ENCODE data around the gene PLPPR3.
"Not testable (repeated sequence)": the region's sequence is repeated elsewhere in the genome, so short reads cannot be mapped to it uniquely, and the experiment has no call there.

The PLPPR3 gene

DNA sequence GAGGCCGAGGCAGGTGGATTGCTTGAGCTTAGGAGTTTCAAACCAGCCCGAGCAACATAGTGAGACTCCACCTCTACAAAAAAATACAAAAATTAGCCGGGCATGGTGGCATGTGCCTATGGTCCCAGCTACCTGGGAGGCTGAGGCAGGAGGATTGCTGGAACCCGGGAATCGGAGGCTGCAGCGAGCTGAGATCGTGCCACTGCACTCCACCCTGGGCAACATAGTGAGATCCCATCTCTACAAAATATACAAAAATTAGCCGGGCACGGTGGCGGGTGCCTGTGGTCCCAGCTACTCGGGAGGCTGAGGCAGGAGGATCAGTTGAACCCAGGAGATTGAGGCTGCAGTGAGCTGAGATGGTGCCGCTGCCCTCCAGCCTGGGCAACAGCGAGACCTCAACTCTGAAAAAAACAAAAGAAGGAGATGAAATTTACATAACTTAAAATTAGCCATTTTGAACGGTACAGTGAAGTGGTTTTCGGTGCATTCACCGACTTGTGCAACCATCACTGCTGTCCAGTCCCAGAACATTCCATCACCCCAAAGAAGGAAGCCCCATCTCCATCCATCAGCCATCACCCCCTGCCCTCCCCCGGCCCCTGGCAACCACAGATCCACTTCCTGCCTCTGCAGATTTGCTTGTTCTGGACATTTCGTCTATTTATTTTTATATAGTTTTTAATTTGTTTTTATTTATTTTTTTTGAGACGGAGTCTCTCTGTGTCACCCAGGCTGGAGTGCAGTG is 4.3 kb upstream of the PLPPR3 start:
- no peak for DNase-seq

DNA sequence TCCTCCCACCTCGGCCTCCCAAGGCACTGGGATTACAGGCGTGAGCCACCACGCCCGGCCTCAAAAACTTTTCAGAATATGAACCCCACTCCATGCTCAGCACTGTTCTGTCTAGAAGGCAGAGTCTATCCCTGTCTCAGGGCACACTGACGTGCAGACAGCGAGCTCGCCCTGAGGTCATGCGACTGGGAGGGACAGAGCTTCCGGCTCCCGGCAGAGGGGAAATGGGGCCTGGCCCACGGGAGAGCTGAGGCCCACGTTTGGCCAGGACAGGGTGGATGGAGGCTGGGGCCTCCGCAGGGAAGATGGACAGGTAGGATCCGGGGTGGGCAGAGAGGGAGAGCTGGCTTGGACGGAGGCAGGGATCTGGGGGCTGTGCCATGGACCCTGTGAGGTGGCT is 3.1 kb upstream of the PLPPR3 start:
- no peak for DNase-seq

DNA sequence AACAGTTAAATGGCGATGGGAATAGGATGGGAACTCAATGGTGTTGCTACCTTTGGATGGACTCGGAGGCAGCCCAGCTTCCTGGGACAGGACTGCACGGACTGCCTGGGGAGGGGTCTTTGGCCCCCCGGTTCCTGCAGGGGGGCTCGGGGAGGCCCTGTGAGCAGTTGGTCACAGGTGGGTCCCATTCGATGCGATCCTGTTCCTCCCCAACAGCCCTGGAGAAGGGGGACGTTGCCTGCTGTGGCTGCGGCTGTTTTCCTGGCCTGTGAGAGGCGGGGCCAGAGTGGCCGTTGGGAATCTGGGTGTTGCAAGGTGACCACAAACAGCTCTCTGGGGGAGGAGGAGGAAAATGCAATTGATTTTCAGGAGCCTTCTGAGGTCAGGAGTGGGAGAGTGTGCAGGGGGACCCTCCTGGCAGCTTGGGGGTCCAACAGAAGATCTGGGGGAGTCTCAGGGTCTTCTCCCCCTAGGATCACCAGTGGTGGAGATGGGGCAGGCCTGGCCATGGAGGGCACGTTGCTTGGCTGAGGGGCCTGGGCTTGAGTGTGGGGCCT is 1.9 kb upstream of the PLPPR3 start:
- DNase-seq, result no peak

DNA sequence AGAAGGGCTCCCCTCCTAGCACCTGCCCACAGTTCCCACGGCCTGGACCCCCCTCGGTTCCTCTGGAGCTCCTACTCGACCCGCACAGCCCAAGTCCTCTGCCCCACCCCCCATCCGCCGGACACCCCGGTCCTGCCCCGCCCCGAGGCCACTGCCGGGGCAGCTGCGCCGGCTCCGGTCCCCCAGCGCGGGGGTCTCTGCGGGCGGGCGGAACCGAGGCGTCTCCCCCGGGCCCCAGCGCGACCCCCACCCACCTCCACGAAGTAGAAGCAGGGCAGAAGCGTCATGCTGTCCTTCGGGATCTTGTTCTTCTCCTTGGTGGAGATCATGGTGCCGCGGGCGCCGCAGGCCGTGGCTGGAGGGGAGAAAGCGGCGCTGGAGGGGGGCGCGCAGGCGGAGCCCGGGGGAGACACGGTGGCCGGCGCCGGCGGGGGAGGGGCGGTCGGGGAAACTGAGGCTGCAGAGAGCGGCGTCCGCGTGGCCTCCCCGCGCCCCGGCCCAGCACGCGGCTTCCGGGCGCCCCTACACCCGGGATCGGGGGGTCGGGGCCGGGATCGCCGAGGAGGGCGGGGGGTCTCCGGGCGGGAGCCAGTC is 427 bp downstream of the PLPPR3 start:
- DNase-seq, result no peak

DNA sequence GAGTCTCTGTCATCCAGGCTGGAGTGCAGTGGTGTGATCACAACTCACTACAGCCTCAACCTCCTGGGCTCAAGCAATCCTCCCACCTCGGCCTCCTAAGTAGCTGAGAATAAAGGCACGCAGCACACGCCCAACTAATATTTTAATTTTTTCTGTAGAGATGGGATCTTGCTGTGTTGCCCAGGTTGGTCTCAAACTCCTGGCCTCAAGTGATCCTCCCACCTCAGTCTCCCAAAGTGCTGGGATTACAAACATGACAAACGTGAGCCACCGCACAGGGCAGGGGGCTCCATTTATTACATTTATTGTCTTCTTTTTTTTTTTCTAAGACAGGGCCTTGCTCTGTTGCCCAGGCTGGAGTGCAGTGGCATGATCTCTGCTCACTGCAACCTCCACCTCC is 1.5 kb downstream of the PLPPR3 start:
- DNase-seq, result not testable (repeated sequence)

DNA sequence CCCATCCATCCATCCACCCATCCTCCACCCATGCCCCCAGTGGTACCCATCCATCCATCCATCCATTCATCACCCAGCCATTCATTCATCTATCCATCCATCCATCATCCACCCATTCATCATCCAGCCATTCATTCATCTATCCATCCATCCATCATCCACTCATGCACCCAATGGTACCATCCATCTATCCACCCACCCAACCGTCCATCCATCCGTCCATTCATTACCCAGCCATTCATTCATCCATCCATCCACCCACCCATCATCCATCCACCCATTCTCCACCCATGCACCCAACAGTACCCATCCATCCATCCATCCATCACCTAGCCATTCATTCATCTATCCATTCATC is 5.3 kb downstream of the PLPPR3 start:
- no peak for DNase-seq

DNA sequence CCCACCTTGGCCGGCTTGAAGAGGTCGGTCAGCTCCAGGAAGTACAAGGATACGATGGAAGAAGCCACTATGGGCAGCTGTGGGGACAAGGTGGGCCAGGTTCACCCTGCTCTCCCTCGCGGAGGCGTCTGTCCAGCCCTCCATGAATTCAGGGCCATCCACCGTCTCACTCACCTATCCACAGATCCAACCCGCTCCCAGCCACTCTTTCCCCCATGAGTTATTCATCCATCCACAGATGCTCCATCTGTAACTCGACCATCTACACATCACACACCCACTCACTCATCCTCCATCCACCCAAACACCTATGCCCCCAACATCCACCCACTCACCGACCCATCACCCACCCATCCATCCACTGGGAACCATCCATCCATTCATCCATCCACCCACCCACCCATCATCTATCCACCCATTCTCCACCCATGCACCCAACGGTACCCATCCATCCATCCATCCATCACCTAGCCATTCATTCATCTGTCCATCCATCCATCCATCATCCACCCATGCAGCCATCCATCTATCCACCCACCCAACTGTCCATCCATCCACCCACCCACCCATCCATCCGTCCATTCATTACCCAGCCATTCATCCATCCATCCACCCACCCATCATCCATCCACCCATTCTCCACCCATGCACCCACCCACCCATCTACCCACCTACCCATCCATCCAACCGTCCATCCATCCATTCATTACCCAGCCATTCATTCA is 5.8 kb downstream of the PLPPR3 start:
- DNase-seq, result no peak

DNA sequence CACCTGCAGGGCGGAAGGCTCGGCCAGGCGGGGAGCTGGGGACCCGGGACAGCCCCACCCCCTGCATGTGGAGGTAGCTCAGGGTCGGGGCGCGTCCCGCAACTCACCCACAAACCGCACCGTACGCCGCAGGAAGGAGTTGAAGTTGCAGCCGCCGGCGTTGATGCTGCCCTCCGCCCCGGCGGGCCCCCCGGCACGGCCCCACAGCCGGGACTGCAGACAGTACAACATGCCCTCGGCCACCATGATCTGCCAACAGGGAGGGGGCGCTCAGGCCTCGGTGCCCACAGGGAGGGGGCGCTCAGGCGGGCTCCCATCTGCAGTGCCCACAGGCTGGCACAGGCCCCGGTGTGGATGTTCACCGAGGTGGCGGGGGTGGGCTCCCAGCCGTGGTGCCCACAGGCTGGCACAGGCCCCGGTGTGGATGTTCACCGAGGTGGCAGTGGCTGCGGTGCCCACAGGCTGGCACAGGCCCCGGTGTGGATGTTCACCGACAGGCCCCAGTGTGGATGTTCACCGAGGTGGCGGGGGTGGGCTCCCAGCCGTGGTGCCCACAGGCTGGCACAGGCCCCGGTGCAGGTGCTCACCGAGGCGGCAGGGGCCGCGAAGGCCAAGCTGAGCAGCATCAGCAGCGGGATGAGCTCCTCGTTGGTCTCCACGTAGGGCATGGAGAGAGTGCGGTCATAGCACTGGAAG is 6.5 kb downstream of the PLPPR3 start:
- no peak for DNase-seq

DNA sequence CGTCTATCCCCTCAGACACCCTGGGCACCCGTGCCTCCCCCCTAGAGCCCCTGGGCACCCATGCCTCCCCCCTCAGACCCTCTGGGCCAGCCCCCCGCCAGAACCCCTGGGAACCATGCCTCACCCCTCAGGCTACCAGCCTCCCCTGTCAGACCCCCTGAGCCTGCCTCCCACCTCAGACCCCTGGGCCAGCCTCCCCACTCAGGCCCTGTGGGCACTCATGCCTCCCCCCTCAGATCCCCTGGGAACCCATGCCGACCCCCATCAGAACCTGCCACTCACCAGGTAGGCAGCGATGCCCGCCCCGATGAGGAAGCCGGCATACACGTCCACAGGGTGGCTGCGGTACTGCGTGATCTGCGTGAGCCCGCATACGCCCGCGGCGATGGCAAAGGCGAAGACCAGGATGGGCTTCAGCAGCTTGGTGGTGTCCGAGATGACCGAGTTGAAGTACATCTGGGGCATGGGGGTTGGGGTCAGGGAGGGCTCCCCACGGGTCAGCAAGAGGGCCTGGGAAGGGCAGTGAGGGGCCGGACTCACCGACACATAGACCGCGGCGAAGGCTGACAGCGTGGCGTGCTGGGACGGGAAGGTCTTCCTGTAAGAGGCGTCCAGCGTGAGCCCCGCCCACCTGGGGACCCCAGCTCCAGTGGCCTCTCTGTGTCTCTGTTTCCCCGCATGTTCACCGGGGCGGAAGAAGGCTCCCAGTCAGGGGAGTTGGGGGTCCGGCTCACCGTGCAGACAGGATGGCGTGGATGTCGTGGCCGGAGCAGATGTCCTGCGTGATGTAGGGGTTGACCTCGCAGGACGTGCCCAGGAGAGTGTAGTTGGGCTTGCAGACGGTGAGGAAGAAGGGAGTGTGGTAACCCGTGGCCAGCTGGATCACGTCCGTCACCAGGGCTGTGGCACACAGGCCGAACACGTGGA is 7.3 kb downstream of the PLPPR3 start:
- DNase-seq, result no peak

DNA sequence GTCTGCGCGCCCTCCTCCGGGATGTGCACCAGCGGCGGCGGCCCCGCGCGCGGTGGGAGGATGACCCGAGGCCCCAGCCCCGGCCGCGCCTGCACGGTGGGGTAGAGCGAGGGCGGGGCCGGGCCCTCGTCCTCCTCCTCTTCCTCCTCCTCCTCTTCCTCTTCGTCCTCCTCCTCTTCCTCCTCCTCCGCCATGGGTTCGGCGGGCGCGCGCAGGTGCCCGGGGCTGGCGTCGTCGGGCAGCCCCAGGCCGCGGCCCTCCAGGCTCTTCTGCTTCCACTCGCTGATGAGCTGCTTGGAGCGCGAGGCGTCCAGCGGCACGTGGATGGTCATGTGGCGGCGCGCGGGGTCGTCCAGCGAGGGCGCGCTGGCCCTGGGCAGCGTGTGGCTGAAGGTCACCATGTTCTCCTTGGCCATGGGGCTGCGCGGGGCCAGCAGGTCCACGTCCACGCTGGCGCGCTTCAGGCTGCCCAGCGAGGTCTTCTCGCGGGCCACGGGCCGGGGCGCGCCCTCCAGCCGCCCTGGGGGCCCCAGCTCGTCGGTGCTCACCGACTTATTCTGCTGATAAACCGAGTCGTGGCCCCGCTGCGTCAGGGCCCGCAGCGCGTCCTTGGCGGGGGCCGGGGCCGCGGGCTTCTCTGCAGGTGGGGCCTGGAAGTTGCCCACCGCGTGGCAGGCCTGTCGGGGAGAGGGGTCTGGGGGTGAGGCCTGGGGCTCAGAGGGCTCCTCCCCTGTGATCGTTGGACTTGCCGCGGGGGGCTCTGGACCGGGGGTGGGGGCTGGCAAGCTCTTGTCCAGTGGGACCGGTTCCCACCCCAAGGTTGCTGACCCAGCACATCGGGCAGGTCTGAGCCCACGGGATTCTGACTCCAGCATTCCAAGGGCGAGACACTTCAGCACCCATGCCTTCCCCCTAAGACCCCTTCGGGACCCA is 8.3 kb downstream of the PLPPR3 start:
- DNase-seq, result no peak

DNA sequence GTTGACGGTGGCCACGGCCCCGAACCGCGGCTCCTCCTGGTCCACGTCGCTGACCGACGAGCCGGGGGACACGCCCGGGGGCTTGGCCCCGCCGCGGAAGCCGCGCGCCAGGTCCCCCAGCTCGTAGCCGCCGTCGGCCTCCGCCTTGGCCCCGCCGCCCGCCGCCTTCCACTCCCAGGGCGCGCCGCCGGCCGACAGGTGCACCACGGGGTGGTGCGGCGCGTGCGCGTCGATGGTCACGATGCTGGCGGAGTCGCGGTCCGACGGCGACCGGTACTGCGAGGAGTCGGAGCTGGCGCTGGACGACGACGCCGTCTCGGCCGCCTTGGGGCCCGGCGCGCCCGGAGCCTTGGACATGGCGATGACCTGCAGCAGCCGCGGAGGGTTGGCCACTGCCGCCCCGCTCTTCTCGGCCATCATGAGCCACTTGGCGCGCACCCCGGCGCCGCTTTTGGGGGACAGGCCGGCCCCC is 9.0 kb downstream of the PLPPR3 start:
- DNase-seq, result no peak

DNA sequence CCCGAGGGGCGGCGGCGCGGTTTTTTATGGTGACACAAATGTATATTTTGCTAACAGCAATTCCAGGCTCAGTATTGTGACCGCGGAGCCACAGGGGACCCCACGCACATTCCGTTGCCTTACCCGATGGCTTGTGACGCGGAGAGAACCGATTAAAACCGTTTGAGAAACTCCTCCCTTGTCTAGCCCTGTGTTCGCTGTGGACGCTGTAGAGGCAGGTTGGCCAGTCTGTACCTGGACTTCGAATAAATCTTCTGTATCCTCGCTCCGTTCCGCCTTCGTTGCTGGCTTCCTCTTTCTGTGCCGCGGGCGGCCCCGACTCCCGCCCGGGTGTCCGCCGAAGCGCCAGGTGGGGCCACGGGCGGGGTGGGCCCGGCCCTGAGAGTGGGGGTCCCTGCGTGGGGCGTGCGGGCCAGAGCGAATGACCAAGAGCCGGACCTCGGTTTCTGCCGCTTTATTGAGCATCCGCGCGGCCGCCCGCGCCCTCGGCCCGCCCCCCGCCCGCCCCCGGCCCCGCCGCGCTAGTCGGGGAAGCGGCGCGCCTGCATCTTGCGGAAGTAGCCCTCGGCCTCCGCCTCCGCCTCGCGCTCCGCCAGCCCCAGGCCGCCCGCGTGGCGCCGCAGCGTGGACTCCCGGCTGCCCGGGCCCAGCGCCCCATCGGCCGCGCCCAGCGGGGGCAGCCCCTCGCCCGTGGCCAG is 9.6 kb downstream of the PLPPR3 start:
- DNase-seq, result no peak

DNA sequence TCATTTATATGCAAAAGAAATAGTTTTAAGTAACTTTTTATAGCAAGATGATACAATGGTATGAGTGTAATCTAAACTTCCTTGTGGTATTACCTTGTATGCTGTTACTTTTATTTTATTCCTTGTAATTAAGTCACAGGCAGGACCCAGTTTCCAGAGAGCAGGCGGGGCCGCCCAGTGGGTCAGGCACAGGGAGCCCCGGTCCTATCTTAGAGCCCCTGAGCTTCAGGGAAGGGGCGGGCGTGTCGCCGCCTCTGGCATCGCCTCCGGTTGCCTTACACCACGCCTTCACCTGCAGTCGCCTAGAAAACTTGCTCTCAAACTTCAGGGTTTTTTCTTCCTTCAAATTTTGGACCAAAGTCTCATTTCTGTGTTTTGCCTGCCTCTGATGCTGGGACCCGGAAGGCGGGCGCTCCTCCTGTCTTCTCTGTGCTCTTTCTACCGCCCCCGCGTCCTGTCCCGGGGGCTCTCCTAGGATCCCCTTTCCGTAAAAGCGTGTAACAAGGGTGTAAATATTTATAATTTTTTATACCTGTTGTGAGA is 10.2 kb downstream of the PLPPR3 start:
- DNase-seq, result no peak

DNA sequence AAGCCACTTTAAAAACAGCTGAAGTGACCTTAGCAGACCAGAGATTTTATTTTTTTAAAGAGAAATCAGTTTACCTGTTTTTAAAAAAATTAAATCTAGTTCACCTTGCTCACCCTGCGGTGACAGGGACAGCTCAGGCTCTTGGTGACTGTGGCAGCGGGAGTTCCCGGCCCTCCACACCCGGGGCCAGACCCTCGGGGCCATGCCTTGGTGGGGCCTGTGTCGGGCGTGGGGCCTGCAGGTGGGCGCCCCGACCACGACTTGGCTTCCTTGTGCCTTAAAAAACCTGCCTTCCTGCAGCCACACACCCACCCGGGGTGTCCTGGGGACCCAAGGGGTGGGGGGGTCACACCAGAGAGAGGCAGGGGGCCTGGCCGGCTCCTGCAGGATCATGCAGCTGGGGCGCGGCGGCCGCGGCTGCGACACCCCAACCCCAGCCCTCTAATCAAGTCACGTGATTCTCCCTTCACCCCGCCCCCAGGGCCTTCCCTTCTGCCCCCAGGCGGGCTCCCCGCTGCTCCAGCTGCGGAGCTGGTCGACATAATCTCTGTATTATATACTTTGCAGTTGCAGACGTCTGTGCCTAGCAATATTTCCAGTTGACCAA is 10.8 kb downstream of the PLPPR3 start:
- DNase-seq, result no peak

DNA sequence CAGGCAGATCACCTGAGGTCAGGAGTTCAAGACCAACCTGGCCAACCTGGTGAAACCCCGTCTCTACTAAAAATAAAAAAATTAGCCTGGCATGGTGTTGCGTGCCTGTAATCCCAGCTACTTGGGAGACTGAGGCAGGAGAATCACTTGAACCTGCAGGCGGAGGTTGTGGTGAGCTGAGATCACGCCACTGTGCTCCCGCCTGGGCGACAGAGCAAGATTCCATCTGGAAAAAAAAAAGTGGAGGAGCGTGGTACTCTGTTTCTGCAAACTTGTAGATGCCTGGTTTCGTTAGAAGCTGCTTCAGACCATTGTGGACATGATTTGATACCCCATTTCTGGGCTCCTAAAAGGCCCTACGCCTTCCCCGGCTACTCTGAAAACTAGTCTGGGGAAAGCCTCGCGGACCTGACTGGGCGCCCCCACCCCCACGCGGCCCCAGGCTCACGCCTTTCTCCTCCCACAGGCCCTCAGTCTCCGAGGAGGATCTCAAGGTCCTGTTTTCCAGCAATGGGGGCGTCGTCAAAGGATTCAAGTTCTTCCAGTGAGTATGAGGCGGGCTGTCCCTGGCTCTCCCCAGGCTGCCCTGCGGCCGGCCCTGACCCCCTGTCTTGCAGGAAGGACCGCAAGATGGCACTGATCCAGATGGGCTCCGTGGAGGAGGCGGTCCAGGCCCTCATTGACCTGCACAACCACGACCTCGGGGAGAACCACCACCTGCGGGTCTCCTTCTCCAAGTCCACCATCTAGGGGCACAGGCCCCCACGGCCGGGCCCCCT is 11.5 kb downstream of the PLPPR3 start:
- no peak for DNase-seq

DNA sequence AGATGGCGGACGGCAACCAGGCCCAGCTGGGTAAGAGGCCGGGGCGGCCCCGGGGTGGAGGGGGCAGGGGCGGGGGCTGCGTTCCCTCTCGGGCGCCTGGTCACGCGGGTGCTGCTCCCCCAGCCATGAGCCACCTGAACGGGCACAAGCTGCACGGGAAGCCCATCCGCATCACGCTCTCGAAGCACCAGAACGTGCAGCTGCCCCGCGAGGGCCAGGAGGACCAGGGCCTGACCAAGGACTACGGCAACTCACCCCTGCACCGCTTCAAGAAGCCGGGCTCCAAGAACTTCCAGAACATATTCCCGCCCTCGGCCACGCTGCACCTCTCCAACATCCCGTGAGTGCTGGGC is 13.4 kb downstream of the PLPPR3 start:
- no peak for DNase-seq

DNA sequence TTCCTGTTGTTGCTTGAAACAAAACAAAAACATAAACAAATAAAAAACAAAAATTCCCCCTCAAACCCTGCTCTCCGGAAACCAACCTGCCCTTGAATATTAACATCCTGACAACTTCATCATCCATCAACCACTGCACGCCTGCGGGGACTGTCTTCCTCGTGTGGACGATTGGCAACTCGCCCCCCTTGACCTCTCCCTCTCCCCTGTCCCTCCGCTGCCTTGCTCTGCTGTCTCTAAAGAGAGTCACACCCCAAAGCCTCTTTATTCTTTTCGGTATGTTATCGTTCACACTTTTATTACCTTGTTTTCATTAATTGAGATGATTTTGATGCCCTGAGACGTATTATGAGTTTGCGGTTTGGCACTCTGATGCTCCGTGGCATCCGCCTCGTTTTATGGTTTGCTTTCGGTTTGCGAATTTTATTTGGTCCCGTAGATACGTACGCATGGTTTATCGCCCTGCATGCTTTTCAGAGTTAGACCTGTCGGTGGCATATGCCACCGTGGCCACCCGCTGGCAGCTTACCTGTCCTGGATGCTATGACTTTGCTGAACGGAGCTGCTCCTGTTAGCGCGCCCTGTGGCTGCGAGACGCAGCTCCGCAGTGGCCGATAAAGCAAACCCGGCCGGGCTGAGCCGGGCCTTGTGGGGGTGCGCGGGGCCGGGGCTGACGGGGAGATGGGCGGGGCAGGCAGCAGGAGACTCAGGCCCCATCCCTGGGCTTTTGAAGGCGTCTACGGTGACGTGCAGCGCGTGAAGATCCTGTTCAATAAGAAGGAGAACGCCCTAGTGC is 13.9 kb downstream of the PLPPR3 start:
- DNase-seq, result no peak

DNA sequence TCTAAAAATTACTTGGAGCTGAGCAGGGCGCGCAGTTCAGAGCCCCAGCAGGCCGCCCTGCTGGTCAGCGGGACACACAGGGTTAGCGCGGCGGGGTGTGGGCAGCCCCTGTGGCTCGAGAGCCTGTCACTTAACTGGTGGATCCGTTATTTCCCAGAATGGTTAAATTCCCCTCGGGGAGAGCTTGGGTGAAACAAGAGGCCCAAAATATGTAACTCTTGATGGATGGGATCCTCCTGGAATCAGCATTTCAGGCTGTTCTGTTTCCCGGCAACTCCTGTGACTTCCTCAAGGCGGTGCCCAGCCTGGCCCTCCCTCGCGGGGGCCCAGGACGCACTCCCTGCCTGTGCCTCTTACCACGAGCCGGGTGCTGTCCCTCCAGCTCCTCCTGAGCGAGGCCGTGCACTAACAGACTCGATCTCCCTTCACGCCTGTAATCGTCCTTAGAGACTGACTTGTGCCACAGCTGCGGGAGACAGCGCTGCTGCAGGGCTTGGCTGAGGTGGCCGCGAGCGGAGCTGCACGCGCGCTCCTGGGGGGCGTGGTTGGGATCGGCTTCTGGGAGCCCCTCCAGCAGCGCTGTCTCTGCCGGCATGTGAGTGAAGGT is 14.8 kb downstream of the PLPPR3 start:
- no peak for DNase-seq
